SK-N-DZ (cell line): Measurements from ENCODE around the gene ATP6V0A4.

Experiments used
- DNase-seq: peaks from one replicate; pipeline ENCODE4 v3.0.0-alpha.2; 2015; ENCODE audit warnings: low spot score

Gene ATP6V0A4

DNA sequence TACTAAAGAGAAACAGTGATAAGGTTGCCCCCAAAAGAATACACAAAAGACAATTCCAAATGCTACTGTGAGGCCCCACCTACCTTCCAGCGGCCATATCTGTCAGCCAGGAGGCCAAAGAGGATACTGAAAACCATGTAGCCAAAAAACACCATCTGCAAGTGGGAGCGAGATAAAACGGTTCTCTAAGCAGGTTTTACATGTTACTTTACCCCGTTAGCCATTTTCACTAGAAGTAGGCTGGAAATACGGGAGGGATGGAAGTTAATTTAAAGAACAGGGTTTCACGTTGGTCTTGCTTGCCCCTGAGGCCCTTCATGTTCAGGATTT is 135.0 kb downstream of the ATP6V0A4 start:
- no peak for DNase-seq

DNA sequence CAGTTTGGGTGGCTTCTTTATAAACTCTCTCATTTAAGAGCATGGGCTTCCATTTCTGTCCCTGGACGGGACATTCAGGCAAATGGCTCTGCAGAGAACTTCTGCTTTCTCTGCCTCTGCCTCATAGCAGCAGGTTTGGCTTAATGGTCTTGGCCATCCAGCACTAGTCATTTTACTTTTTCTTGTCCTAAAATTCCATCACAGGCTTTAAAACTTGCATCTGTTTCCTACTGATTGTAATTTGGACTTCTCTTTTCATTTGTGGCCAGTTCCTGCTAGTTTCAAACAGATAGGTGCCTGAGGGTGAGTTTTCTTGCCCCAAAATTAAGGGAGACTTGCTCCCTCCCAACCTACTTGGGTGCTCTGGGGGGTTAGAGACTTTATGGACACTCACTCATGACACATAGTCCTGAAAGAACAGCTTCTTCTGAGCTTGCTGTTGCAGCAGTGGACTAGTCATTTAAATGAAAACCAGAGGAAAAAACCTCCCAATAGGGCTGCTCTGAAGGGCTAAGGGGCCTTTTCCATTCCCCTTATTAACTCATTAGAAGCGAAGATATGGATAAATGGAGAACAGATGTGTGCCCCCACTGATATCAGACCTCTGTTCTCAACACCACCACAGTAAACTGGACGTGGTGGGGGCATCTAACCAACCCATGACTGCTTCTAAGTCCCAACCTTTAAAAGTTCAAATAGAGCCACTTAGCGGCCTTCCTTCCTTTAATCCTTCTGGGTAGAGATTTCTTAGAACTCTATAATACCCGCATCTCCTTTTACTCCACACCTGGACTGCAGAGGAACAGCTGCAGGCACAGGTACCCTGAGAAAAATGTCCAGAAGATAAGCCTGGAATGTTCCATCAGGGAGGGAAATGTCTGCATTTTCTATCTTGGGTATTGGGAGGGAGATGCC is 135.7 kb downstream of the ATP6V0A4 start:
- peak; percentile 64 for DNase-seq

DNA sequence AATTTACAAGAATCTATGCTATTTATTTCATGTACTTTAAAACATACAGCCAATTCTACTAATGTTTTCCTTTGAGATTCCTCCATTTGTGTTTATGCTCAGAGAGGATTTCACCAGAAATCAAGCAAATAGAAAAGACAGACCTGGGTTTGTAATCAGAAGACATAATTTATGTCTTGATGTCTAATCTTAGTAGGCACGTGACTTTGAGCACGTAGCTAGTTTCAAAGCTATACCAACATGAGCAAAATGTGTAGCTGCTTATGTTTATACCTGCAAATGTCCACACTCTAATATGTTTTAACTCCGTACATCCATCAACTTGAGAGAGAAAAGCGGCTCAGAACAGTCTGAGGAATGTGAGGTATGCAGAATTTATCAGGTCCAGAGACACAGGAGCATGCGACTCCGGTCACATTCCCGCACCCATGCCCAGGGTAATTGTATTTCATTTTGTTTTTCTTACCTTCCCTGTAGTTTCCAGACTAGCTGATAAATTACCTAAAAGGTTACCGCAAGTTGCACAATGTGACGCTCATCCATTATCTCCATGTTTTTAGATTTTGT is 136.8 kb downstream of the ATP6V0A4 start:
- no peak for DNase-seq

GRCh38 chr7:138658889-138659288 is 139.1 kb downstream of the ATP6V0A4 start:
- DNase-seq = no peak

- DNase-seq = no peak
Measured at GRCh38 chr7:138657854-138658386, 140.1 kb downstream of the ATP6V0A4 start.

GRCh38 chr7:138656952-138657351 is 141.0 kb downstream of the ATP6V0A4 start:
- no peak for DNase-seq
